Measurements from ENCODE around the gene UACA.

- TF ChIP-seq CTCF (IDR thresholded peaks at IDR 0.05): no peak
- no peak for TF ChIP-seq REST (IDR thresholded peaks at IDR 0.05; ENCODE audit: low read depth, low read length)
- no peak for TF ChIP-seq RXRA (IDR thresholded peaks at IDR 0.05; ENCODE audit: borderline replicate concordance, low read depth)
- no peak for TF ChIP-seq GATA2 (CRISPR knock-in tag; IDR thresholded peaks at IDR 0.05)
- TF ChIP-seq EZH2phosphoT487 (IDR thresholded peaks at IDR 0.05; ENCODE audit: borderline replicate concordance, low read depth): no peak
- no peak for TF ChIP-seq FOXM1 (IDR thresholded peaks at IDR 0.05; ENCODE audit: low read depth)
- no peak for TF ChIP-seq RAD21 (IDR thresholded peaks at IDR 0.05; ENCODE audit: low read length)
Observed at GRCh38 chr15:70632079-70632478, 131.3 kb downstream of the UACA start.

Data from SK-N-SH (cell line).